ENCODE measurements around the gene ZNF280B. TPM values are rescaled to one million over a fixed set of nuclear protein-coding genes. Genes with fewer than 3 reads are reported as not detected.
A peak's percentile ranks its signal among the peaks of the same experiment; 100 is the strongest.

The ZNF280B gene
- total and polyA plus RNA-seq, 10 of the 15 experiments (the other 5 are each of a cell fraction or from before 2014, with no cell fraction given), result 0.28 to 2.2 (median 1.1) TPM

- in situ Hi-C loops (cut with MboI), result no loop called here
- ChIA-PET POLR2A (interaction anchor here (0.5 to 1.3 kb wide), 2 partner anchors 26 to 694 kb away, joined by 3 to 4 read pairs; no protein-coding TSS in a partner anchor), RAD21 (ENCODE audit: unreplicated experiment) (interaction anchor here (0.8 to 4.0 kb wide), 7 partner anchors 13 to 104 kb away, joined by 3 to 18 read pairs (median 3); no protein-coding TSS in a partner anchor), CTCF (interaction anchor here (0.6 to 2.8 kb wide), 11 partner anchors 10 to 250 kb away, joined by 3 to 24 read pairs (median 5); partner anchors contain the start of gene PRAME), SMC1A (ENCODE audit: uncharacterized antibody, unreplicated experiment) (interaction anchor here (0.8 to 1.5 kb wide), 6 partner anchors 11 to 28 kb away, joined by 3 to 7 read pairs (median 4); no protein-coding TSS in a partner anchor)
- peaks cover 9% of the 10 kb centered on the region for H3K4me1 ChIP-seq (ENCODE audit: control insufficient read depth, insufficient read depth, low read length)
- H3K36me3 ChIP-seq (ENCODE audit: control insufficient read depth in 2 of 2, insufficient read depth in 2 of 2, low read length in 1 of 2), result no peaks in the 10 kb centered on the region
- no peaks in the 10 kb centered on the region for H3K79me2 ChIP-seq (ENCODE audit: control insufficient read depth, insufficient read depth, low read length)
- BruUV-seq (replicated peaks), result no TSS peak
- DNase-seq (ENCODE audit: low read depth, low spot score) (peak; percentile 55), FAIRE-seq (no peak), ATAC-seq (peak; percentile 100)
- no peak overlapping the region for H3K27ac ChIP-seq (ENCODE audit: control insufficient read depth, insufficient read depth)
- no peaks in the 10 kb centered on the region; the same call in 1 of the 3 replicates for H3K9me3 ChIP-seq (replicated peaks; ENCODE audit: control insufficient read depth, insufficient read depth, low read length)
- intact Hi-C loops (cut with micrococcal nuclease; ENCODE audit: unreplicated experiment), result no loop called here
- H3K4me3 ChIP-seq, result no peak overlapping the region
- H3K27me3 ChIP-seq (replicated peaks in 1 of 2; ENCODE audit: control insufficient read depth in 2 of 2, insufficient read depth in 2 of 2, low read length in 1 of 2), result no peaks in the 10 kb centered on the region
- no peak overlapping the region for H3K9ac ChIP-seq (ENCODE audit: control insufficient read depth, insufficient read depth, low read length)
- H3K4me2 ChIP-seq (ENCODE audit: control insufficient read depth, insufficient read depth), result peak overlapping the region; percentile 54; the same call in 1 of the 2 replicates
- H2AFZ ChIP-seq (ENCODE audit: control insufficient read depth, low read depth, low read length), result peak overlapping the region; percentile 45
- WGBS (ENCODE audit: insufficient coverage, insufficient replicate concordance, low lambda C conversion rate, missing lambda C conversion rate), result 0% methylated on average over 4 of the region's 4 CpGs
- no peaks in the 10 kb centered on the region for H4K20me1 ChIP-seq (ENCODE audit: control insufficient read depth, insufficient read depth)
- TF ChIP-seq POLR2AphosphoS5 (IDR thresholded peaks at IDR 0.05; ENCODE audit: low read length) (no peak), EP300 (IDR thresholded peaks at IDR 0.05; ENCODE audit: borderline replicate concordance in 1 of 2, control insufficient read depth in 1 of 2, low read depth in 2 of 2, low read length in 2 of 2) (peak in 1 of 2 experiments; percentile 29; a peak in 2 of 4 replicates), PBX3 (IDR thresholded peaks at IDR 0.05; ENCODE audit: insufficient replicate concordance, low read depth, low read length) (no peak), SREBF2 (IDR thresholded peaks at IDR 0.05; ENCODE audit: low read length) (no peak), NR2F1 (conservative IDR thresholded peaks at IDR 0.05) (no peak), RB1 (IDR thresholded peaks at IDR 0.05; ENCODE audit: borderline replicate concordance) (no peak), ATF7 (IDR thresholded peaks at IDR 0.05; ENCODE audit: low read depth) (no peak), IRF4 (IDR thresholded peaks at IDR 0.05; ENCODE audit: low read depth, low read length) (peak; percentile 73; the same call in 1 of the 2 replicates), GABPA (IDR thresholded peaks at IDR 0.05; ENCODE audit: low read depth) (no peak), NFIC (IDR thresholded peaks at IDR 0.05; ENCODE audit: low read depth, low read length) (no peak), E2F8 (IDR thresholded peaks at IDR 0.05; ENCODE audit: low read depth, partially characterized antibody) (no peak), RUNX3 (IDR thresholded peaks at IDR 0.05; ENCODE audit: low read length) (no peak), DPF2 (IDR thresholded peaks at IDR 0.05) (no peak)
- TF ChIP-seq, protein P1, sequence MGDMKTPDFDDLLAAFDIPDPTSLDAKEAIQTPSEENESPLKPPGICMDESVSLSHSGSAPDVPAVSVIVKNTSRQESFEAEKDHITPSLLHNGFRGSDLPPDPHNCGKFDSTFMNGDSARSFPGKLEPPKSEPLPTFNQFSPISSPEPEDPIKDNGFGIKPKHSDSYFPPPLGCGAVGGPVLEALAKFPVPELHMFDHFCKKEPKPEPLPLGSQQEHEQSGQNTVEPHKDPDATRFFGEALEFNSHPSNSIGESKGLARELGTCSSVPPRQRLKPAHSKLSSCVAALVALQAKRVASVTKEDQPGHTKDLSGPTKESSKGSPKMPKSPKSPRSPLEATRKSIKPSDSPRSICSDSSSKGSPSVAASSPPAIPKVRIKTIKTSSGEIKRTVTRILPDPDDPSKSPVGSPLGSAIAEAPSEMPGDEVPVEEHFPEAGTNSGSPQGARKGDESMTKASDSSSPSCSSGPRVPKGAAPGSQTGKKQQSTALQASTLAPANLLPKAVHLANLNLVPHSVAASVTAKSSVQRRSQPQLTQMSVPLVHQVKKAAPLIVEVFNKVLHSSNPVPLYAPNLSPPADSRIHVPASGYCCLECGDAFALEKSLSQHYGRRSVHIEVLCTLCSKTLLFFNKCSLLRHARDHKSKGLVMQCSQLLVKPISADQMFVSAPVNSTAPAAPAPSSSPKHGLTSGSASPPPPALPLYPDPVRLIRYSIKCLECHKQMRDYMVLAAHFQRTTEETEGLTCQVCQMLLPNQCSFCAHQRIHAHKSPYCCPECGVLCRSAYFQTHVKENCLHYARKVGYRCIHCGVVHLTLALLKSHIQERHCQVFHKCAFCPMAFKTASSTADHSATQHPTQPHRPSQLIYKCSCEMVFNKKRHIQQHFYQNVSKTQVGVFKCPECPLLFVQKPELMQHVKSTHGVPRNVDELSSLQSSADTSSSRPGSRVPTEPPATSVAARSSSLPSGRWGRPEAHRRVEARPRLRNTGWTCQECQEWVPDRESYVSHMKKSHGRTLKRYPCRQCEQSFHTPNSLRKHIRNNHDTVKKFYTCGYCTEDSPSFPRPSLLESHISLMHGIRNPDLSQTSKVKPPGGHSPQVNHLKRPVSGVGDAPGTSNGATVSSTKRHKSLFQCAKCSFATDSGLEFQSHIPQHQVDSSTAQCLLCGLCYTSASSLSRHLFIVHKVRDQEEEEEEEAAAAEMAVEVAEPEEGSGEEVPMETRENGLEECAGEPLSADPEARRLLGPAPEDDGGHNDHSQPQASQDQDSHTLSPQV (IDR thresholded peaks at IDR 0.05), result no peak
- TF ChIP-seq, protein P2, sequence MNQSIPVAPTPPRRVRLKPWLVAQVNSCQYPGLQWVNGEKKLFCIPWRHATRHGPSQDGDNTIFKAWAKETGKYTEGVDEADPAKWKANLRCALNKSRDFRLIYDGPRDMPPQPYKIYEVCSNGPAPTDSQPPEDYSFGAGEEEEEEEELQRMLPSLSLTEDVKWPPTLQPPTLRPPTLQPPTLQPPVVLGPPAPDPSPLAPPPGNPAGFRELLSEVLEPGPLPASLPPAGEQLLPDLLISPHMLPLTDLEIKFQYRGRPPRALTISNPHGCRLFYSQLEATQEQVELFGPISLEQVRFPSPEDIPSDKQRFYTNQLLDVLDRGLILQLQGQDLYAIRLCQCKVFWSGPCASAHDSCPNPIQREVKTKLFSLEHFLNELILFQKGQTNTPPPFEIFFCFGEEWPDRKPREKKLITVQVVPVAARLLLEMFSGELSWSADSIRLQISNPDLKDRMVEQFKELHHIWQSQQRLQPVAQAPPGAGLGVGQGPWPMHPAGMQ (IDR thresholded peaks at IDR 0.05; ENCODE audit: borderline replicate concordance), result no peak
Measured at GRCh38 chr22:22450343-22450839, 58.2 kb downstream of the ZNF280B start.

Measured in GM12878 (cell line).